ENCODE measurements around the gene STRN4.

The STRN4 gene

DNA sequence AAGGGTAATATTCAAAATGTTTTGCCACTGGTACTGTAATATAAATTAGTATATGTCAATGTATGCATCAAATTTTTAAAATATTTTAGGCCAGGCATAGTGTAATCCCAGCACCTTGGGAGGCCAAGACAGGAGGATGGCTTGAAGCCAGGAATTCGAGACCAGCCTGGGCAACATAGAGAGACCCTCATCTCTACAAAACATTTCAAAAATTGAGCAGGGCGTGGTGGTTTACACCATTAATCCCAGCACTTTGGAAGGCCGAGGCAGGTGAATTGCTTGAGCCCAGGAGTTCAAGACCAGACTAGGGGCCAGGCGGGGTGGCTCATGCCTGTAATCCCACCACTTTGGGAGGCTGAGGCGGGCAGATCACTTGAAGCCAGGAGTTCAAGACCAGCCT is 14.1 kb upstream of the STRN4 start:
- DNase-seq: no peak
- Histone ChIP-seq H3K27ac (ENCODE audit: low read length) (no peak overlapping the region), H3F3A (ENCODE audit: insufficient read depth, low read length) (no peaks in the 10 kb centered on the region), H3K4me1 (ENCODE audit: low read length) (no peaks in the 10 kb centered on the region), H3K4me2 (ENCODE audit: low read depth, low read length) (no peak overlapping the region), H3K36me3 (replicated peaks; ENCODE audit: insufficient read depth, low read length) (no peaks in the 10 kb centered on the region), H2AFZ (ENCODE audit: low read length) (no peak overlapping the region), H3K9me3 (replicated peaks; ENCODE audit: insufficient read depth, low read length) (no peaks in the 10 kb centered on the region), H4K20me1 (ENCODE audit: insufficient read depth, low read length) (no peaks in the 10 kb centered on the region), H3K9me2 (replicated peaks; ENCODE audit: insufficient read depth, low read length) (no peaks in the 10 kb centered on the region), H3K4me3 (ENCODE audit: low read length) (no peak overlapping the region), H3K27me3 (replicated peaks; ENCODE audit: insufficient read depth, low read length) (no peaks in the 10 kb centered on the region), H3K9ac (ENCODE audit: low read length) (no peak overlapping the region), H3K79me2 (ENCODE audit: low read length) (no peaks in the 10 kb centered on the region)
- no peak for TF ChIP-seq EZH2 (optimal IDR thresholded peaks at IDR 0.05; ENCODE audit: low read depth, low read length)
- TF ChIP-seq, protein P1, sequence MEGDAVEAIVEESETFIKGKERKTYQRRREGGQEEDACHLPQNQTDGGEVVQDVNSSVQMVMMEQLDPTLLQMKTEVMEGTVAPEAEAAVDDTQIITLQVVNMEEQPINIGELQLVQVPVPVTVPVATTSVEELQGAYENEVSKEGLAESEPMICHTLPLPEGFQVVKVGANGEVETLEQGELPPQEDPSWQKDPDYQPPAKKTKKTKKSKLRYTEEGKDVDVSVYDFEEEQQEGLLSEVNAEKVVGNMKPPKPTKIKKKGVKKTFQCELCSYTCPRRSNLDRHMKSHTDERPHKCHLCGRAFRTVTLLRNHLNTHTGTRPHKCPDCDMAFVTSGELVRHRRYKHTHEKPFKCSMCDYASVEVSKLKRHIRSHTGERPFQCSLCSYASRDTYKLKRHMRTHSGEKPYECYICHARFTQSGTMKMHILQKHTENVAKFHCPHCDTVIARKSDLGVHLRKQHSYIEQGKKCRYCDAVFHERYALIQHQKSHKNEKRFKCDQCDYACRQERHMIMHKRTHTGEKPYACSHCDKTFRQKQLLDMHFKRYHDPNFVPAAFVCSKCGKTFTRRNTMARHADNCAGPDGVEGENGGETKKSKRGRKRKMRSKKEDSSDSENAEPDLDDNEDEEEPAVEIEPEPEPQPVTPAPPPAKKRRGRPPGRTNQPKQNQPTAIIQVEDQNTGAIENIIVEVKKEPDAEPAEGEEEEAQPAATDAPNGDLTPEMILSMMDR (IDR thresholded peaks at IDR 0.05; ENCODE audit: low read length): no peak
- no peak for TF ChIP-seq EZH2phosphoT487 (IDR thresholded peaks at IDR 0.05; ENCODE audit: low read length)

DNA sequence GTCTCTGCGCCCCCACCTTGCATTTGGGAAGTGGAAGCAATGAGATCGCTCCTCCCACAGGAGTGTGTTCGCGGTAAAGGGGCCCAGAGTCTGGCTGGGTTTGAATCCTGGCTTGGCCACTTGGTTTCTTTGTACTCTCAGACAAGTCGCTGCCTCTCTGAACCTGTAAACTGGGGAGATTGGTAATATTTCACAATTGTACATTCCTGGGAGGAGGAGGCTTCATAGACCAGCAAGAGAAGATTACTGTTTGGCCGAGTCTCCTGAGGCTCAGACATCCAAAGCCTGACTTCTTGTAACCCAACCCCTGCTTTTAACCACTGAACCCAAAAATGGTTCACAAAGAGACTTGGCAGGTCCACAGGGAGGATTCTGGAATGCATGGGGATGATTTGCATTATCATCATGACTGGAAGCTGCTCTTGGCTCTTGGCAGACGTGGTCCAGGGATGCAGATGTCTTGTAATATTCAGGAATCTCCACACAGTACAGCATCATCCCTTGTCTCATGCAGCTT is 13.6 kb upstream of the STRN4 start:
- Histone ChIP-seq H3K4me2 (ENCODE audit: low read depth, low read length) (no peak overlapping the region), H3K4me3 (ENCODE audit: low read length) (no peak overlapping the region), H3K9me2 (replicated peaks; ENCODE audit: insufficient read depth, low read length) (no peaks in the 10 kb centered on the region), H3K27me3 (replicated peaks; ENCODE audit: insufficient read depth, low read length) (no peaks in the 10 kb centered on the region), H3K9ac (ENCODE audit: low read length) (no peak overlapping the region), H2AFZ (ENCODE audit: low read length) (no peak overlapping the region), H3K79me2 (ENCODE audit: low read length) (no peaks in the 10 kb centered on the region), H3K36me3 (replicated peaks; ENCODE audit: insufficient read depth, low read length) (no peaks in the 10 kb centered on the region), H3K27ac (ENCODE audit: low read length) (no peak overlapping the region), H3K4me1 (ENCODE audit: low read length) (no peaks in the 10 kb centered on the region), H4K20me1 (ENCODE audit: insufficient read depth, low read length) (no peaks in the 10 kb centered on the region), H3K9me3 (replicated peaks; ENCODE audit: insufficient read depth, low read length) (no peaks in the 10 kb centered on the region), H3F3A (ENCODE audit: insufficient read depth, low read length) (no peaks in the 10 kb centered on the region)
- DNase-seq: no peak
- TF ChIP-seq, protein P1 (IDR thresholded peaks at IDR 0.05; ENCODE audit: low read length): no peak

DNA sequence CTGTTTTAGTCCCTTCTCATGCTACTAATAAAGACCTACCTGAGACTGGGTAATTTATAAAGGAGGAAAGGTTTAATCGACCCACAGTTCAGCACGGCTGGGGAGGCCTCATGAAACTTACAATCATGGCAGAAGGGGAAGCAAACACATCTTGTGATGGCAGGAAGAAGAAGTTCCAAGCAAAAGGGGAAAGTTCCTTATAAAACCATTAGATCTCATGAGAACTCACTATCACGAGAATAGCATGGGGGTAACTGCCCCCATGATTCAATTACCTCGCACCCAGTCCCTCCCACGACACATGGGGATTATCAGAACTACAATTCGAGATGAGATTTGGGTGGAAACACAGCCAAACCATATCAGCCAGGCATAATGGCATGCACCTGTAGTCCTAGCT is 13.0 kb upstream of the STRN4 start:
- no peaks in the 10 kb centered on the region for H3K9me3 ChIP-seq (replicated peaks; ENCODE audit: insufficient read depth, low read length)
- H3K9me2 ChIP-seq (replicated peaks; ENCODE audit: insufficient read depth, low read length): no peaks in the 10 kb centered on the region
- no peaks in the 10 kb centered on the region for H3K27me3 ChIP-seq (replicated peaks; ENCODE audit: insufficient read depth, low read length)
- no peak for DNase-seq
- TF ChIP-seq EZH2 (optimal IDR thresholded peaks at IDR 0.05; ENCODE audit: low read depth, low read length) (no peak), EZH2phosphoT487 (IDR thresholded peaks at IDR 0.05; ENCODE audit: low read length) (no peak)
- TF ChIP-seq, protein P1 (IDR thresholded peaks at IDR 0.05; ENCODE audit: low read length): no peak
- no peak overlapping the region for H3K9ac ChIP-seq (ENCODE audit: low read length)
- no peaks in the 10 kb centered on the region for H3K79me2 ChIP-seq (ENCODE audit: low read length)
- H4K20me1 ChIP-seq (ENCODE audit: insufficient read depth, low read length): no peaks in the 10 kb centered on the region
- H2AFZ ChIP-seq (ENCODE audit: low read length): no peak overlapping the region
- H3K4me1 ChIP-seq (ENCODE audit: low read length): no peaks in the 10 kb centered on the region
- no peaks in the 10 kb centered on the region for H3K36me3 ChIP-seq (replicated peaks; ENCODE audit: insufficient read depth, low read length)
- no peak overlapping the region for H3K27ac ChIP-seq (ENCODE audit: low read length)
- no peak overlapping the region for H3K4me3 ChIP-seq (ENCODE audit: low read length)
- no peak overlapping the region for H3K4me2 ChIP-seq (ENCODE audit: low read depth, low read length)
- H3F3A ChIP-seq (ENCODE audit: insufficient read depth, low read length): no peaks in the 10 kb centered on the region

Data from MM.1S (cell line).